ENCODE results near the gene LRPAP1. TPM values are rescaled to one million over a fixed set of nuclear protein-coding genes. Genes with fewer than 3 reads are reported as not detected.
A peak's percentile ranks its signal among the peaks of the same experiment; 100 is the strongest.

LRPAP1 gene
- total RNA-seq, 2 experiments from 2014 or later: 54.6 to 55.9 TPM

GRCh38 chr4:3480528-3481112, 51.6 kb downstream of the LRPAP1 start:
- Mint-ChIP-seq H3K4me1 (ENCODE audit: low read depth) (peaks cover 2% of the 10 kb centered on the region), H3K36me3 (no peaks in the 10 kb centered on the region), H3K27me3 (peaks cover 16% of the 10 kb centered on the region), H3K4me3 (no peak overlapping the region), H3K9me3 (no peaks in the 10 kb centered on the region), H3K27ac (no peak overlapping the region)
- ChIA-PET CTCF (interaction anchor here (0.6 to 2.9 kb wide), 28 partner anchors 9 to 452 kb away, joined by 3 to 33 read pairs (median 4); no protein-coding TSS in a partner anchor), POLR2A (no interaction called here)
- DNase-seq: peak; percentile 83
- intact Hi-C loops (cut with micrococcal nuclease): no loop called here

- ChIA-PET POLR2A (no interaction called here), CTCF (interaction anchor here (0.9 to 2.9 kb wide), 17 partner anchors 16 to 401 kb away, joined by 3 to 33 read pairs (median 5); no protein-coding TSS in a partner anchor)
- Mint-ChIP-seq H3K4me3 (no peak overlapping the region), H3K27ac (no peak overlapping the region), H3K36me3 (no peaks in the 10 kb centered on the region), H3K4me1 (ENCODE audit: low read depth) (no peaks in the 10 kb centered on the region), H3K27me3 (peaks cover 17% of the 10 kb centered on the region), H3K9me3 (no peaks in the 10 kb centered on the region)
- intact Hi-C loops (cut with micrococcal nuclease): no loop called here
- DNase-seq: no peak
Measured at GRCh38 chr4:3479358-3480101, 52.7 kb downstream of the LRPAP1 start.

DNA sequence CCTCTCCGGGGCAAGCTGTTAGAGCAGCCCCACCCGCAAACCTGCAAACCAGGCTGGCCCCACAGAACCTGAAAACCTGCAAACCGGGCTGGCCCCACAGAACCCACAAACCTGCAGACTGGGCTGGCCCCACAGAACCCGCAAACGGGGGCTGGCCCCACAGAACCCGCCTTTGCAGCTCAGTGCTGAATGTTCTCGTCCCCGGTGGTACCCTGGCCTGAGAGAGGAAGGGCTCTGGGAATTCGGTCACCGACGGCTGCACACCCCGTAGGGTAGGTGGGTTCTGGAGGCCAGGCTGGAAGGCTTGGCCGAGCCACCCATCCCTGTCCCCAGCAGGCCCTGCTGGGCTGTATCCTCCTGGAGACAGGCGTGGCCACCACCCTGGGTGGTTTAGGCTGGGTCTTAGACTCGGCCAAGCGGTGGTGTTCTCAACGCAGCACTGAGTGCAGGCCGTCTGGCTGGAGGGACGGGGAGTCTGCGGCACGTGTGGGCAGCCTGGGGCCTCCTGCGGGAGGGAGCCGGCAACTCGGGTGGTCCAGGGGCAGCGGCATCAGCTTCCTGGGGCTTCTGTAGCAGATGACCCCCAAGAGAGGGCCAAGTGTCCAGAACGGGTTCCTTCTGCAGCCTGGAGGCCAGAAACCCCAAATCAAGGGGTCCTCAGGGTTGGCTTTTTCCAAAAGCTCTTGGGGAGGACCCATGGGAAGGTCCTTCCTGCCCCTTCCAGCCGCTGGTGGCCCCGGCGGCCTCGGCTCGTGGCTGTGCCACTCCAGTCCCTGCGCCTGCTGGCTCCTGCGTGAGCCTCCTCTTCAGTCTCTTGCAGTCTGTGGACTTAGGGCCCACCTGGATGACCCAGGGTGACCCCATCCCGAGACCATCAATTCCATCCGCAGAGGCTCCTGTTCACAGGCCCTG, 53.5 kb downstream of the LRPAP1 start:
- ChIA-PET POLR2A (no interaction called here), CTCF (interaction anchor here (1.4 to 2.9 kb wide), 4 partner anchors 27 to 402 kb away, joined by 4 to 33 read pairs (median 8); no protein-coding TSS in a partner anchor)
- no peaks in the 10 kb centered on the region for H3K36me3 Mint-ChIP-seq
- no peaks in the 10 kb centered on the region for H3K4me1 Mint-ChIP-seq (ENCODE audit: low read depth)
- peaks cover 17% of the 10 kb centered on the region for H3K27me3 Mint-ChIP-seq
- no peaks in the 10 kb centered on the region for H3K9me3 Mint-ChIP-seq
- intact Hi-C loops (cut with micrococcal nuclease): no loop called here
- no peak overlapping the region for H3K4me3 Mint-ChIP-seq
- H3K27ac Mint-ChIP-seq: no peak overlapping the region
- DNase-seq: no peak

GRCh38 chr4:3477750-3478430, 54.3 kb downstream of the LRPAP1 start:
- no peaks in the 10 kb centered on the region for H3K36me3 Mint-ChIP-seq
- POLR2A ChIA-PET: no interaction called here
- intact Hi-C loops (cut with micrococcal nuclease): no loop called here
- H3K27me3 Mint-ChIP-seq: peaks cover 17% of the 10 kb centered on the region
- DNase-seq: no peak
- no peaks in the 10 kb centered on the region for H3K9me3 Mint-ChIP-seq
- CTCF ChIA-PET: no interaction called here
- H3K4me3 Mint-ChIP-seq: no peak overlapping the region
- no peaks in the 10 kb centered on the region for H3K4me1 Mint-ChIP-seq (ENCODE audit: low read depth)
- no peak overlapping the region for H3K27ac Mint-ChIP-seq

DNA sequence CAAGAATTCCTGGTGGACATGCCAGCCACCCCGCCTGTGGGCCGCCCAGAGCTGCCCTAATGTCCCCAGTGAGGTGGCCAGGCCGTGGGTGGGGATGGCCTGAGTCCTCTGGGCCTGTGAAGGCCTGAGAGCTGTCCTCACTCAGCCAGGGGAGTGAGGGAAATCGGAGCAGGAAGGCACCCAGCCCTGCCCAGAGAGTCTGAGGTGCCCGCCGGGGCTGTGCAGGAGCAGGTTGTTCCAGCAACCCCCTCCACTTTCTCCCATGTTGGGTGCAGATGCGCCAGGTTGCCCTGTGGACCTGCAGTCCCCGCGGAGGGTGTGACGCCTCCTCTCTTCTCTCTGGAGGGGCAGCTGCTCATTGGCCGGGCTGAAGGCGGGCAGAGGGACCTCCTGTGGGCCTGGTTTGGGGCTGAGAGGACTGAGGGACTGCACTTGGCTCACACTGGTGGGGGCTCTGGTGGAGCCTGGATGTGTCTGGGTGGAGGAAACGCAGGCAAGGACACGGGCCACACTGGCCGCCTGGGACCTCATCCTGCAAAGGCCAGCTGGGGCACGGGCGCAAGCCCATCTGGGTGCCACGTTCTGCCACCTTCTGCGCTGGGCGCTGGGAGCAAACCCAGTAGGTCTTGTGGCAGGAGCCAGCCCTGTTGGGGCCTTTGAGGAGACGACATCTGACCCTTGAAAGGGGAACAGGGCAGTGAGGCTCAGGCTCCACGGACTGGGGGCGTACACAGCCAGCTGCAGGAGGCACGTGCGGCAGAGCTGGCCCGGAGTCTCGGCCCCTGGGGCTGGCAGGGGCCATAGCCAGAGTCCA, 55.1 kb downstream of the LRPAP1 start:
- DNase-seq: no peak
- CTCF ChIA-PET: interaction anchor here (0.8 kb wide), 1 partner anchor 143 kb away, joined by 3 read pairs; no protein-coding TSS in a partner anchor
- intact Hi-C loops (cut with micrococcal nuclease): no loop called here
- no peaks in the 10 kb centered on the region for H3K4me1 Mint-ChIP-seq (ENCODE audit: low read depth)
- no peak overlapping the region for H3K27ac Mint-ChIP-seq
- H3K36me3 Mint-ChIP-seq: no peaks in the 10 kb centered on the region
- POLR2A ChIA-PET: no interaction called here
- no peak overlapping the region for H3K4me3 Mint-ChIP-seq
- no peaks in the 10 kb centered on the region for H3K9me3 Mint-ChIP-seq
- H3K27me3 Mint-ChIP-seq: peaks cover 17% of the 10 kb centered on the region

DNA sequence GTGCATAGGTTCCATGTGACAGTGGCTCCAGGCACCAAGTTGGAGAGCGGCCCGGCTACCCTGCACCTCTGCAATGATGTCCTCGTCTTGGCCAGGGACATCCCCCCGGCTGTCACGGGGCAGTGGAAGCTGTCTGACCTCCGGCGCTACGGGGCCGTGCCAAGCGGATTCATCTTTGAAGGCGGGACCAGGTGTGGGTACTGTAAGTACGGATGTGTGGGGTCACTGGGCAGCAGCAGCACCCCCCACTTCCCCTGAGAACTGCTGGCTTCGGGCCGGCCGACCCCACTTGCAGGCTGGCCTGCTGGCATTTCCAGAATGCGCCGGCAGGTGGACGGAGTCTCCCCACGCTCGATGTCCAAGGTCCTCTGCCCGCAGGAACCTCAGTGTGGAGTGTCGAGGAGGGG, 55.9 kb downstream of the LRPAP1 start:
- H3K4me1 Mint-ChIP-seq (ENCODE audit: low read depth): no peaks in the 10 kb centered on the region
- CTCF ChIA-PET: no interaction called here
- no peak overlapping the region for H3K4me3 Mint-ChIP-seq
- no peak for DNase-seq
- no peaks in the 10 kb centered on the region for H3K36me3 Mint-ChIP-seq
- no peak overlapping the region for H3K27ac Mint-ChIP-seq
- peaks cover 11% of the 10 kb centered on the region for H3K27me3 Mint-ChIP-seq
- H3K9me3 Mint-ChIP-seq: no peaks in the 10 kb centered on the region
- intact Hi-C loops (cut with micrococcal nuclease): no loop called here
- POLR2A ChIA-PET: no interaction called here

DNA sequence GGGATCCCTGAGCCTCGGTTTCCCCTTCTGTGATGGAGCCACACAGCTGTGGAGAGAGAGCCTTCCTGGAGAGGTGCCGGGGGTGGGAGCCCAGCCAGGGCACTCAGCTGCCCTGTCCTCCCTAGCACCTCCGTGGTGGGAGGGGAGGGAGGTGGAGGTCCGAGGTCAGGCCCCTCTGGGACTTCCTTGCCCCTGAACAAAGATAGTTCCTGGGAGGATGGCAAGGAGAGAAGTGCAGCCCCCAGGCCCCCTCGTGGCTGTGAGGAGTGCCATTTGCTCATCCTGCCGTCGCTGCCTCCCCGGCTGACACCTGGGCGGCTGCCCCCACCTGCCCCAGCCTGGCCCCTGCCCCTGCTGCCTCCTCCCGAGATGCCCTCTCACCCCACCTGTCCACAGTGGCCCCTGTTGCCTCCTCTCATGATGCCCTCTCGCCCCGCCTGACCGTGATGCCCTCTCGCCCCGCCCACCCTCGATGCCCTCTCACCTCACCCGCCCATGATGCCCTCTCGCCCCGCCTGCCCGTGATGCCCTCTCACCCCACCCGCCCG, 56.4 kb downstream of the LRPAP1 start:
- no peaks in the 10 kb centered on the region for H3K36me3 Mint-ChIP-seq
- CTCF ChIA-PET: no interaction called here
- H3K4me1 Mint-ChIP-seq (ENCODE audit: low read depth): no peaks in the 10 kb centered on the region
- H3K27ac Mint-ChIP-seq: no peak overlapping the region
- H3K27me3 Mint-ChIP-seq: peaks cover 7% of the 10 kb centered on the region
- no peak for DNase-seq
- intact Hi-C loops (cut with micrococcal nuclease): no loop called here
- no peak overlapping the region for H3K4me3 Mint-ChIP-seq
- H3K9me3 Mint-ChIP-seq: no peaks in the 10 kb centered on the region
- POLR2A ChIA-PET: no interaction called here

DNA sequence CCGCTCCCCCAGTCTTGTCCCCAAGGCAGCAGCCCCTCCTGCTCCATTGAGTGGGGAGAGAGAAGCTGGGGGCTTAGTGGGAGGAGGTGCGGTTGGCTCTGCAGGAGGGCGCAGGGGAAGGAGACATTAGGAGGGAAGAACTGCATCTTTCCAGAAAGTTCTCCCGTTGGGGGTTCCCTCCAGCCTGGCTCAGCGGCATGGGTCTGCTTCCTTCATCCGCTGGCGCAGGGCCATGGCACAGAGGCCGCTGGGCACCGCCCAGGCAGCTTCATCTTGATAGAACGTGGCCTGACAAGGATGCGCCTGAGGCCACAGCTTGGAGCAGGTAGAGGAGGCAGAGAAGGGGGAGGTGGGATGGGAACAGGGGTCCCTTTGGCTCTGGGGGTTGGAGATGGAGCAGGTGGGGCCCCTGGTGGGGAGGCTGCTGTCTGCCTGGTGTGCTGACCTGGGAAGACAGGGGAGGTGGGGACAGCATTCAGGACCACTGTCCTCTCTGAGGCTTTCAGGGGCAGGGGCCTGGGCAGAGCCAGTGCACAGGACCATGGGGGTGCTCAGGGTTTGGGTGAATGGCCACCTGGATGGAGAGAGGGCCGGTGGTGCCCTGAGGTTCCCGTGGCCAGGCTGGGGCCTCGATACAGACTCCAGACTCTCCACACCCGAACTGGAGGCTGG, 57.0 kb downstream of the LRPAP1 start:
- intact Hi-C loops (cut with micrococcal nuclease): no loop called here
- peaks cover 3% of the 10 kb centered on the region for H3K27me3 Mint-ChIP-seq
- POLR2A ChIA-PET: no interaction called here
- no peaks in the 10 kb centered on the region for H3K36me3 Mint-ChIP-seq
- DNase-seq: no peak
- H3K4me3 Mint-ChIP-seq: no peak overlapping the region
- CTCF ChIA-PET: no interaction called here
- no peaks in the 10 kb centered on the region for H3K9me3 Mint-ChIP-seq
- no peak overlapping the region for H3K27ac Mint-ChIP-seq
- no peaks in the 10 kb centered on the region for H3K4me1 Mint-ChIP-seq (ENCODE audit: low read depth)

- no peaks in the 10 kb centered on the region for H3K36me3 Mint-ChIP-seq
- ChIA-PET POLR2A (no interaction called here), CTCF (no interaction called here)
- intact Hi-C loops (cut with micrococcal nuclease): no loop called here
- H3K27me3 Mint-ChIP-seq: peaks cover 3% of the 10 kb centered on the region
- no peaks in the 10 kb centered on the region for H3K4me1 Mint-ChIP-seq (ENCODE audit: low read depth)
- no peaks in the 10 kb centered on the region for H3K9me3 Mint-ChIP-seq
- DNase-seq: no peak
- H3K27ac Mint-ChIP-seq: no peak overlapping the region
- H3K4me3 Mint-ChIP-seq: no peak overlapping the region
Measured at GRCh38 chr4:3473996-3474765, 58.0 kb downstream of the LRPAP1 start.

GRCh38 chr4:3473181-3473950, 58.9 kb downstream of the LRPAP1 start:
- H3K9me3 Mint-ChIP-seq: no peaks in the 10 kb centered on the region
- POLR2A ChIA-PET: no interaction called here
- no peak for DNase-seq
- H3K4me1 Mint-ChIP-seq (ENCODE audit: low read depth): no peaks in the 10 kb centered on the region
- CTCF ChIA-PET: no interaction called here
- H3K27me3 Mint-ChIP-seq: peaks cover 3% of the 10 kb centered on the region
- intact Hi-C loops (cut with micrococcal nuclease): no loop called here
- no peak overlapping the region for H3K4me3 Mint-ChIP-seq
- no peak overlapping the region for H3K27ac Mint-ChIP-seq
- no peaks in the 10 kb centered on the region for H3K36me3 Mint-ChIP-seq

Measured in activated CD4-positive, alpha-beta memory T cell treated with anti-CD3 and anti-CD28 coated beads for 36 hours (primary cell).